ENCODE data around the gene PPA2.

GRCh38 chr4:105345358-105345757 is 128.5 kb downstream of the PPA2 start:
- no peak for TF ChIP-seq CTCF (IDR thresholded peaks at IDR 0.05)
- no peak for TF ChIP-seq POLR2A (IDR thresholded peaks at IDR 0.05)

Data from suprapubic skin (tissue), 3 donors.